ENCODE results near the gene KRTAP19-5. TPM values are rescaled to one million over a fixed set of nuclear protein-coding genes. Genes with fewer than 3 reads are reported as not detected.
"Not testable (repeated sequence)": the region's sequence is repeated elsewhere in the genome, so short reads cannot be mapped to it uniquely, and the experiment has no call there.

KRTAP19-5 gene
- not detected in 2 replicates for total RNA-seq (2014; rRNA removed; shearing (Covaris generic); ENCODE audit: low replicate concordance)

DNA sequence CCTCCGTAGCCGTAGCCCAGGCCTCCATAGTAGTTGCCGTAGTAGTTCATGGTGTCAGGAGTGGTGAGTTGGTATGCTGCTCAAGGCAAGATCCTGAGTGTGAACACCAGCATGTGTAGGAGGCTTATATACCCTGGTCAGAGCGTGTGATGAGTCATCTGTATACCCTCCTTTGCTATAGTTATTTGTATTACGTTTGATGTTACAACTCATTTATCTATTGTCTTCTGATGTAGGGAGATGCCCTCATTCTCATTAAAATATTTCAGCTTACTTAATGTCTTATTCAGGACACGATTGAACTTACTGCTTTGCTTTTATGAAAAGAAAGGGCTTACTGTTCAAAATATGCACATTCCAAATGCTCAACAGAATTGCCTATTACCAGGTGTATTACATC is at the start of gene KRTAP19-5:
TSS of gene KRTAP19-5 (minus strand) at position 101 of the 400 bp plus-strand sequence. CDS start at position 50, 51 bp downstream.
- DNase-seq, result no peak
- Histone ChIP-seq H2AFZ (ENCODE audit: low read length) (no peak within 1 kb of the TSS), H3K27ac (ENCODE audit: low read length) (no peak within 1 kb of the TSS), H3K4me3 (ENCODE audit: low read length) (no peak within 1 kb of the TSS), H3K36me3 (ENCODE audit: insufficient read depth, low read length) (no peaks in the 10 kb centered on the region), H3K9me2 (replicated peaks; ENCODE audit: insufficient read depth, low read length) (no peaks in the 10 kb centered on the region), H3K27me3 (ENCODE audit: low read length) (no peaks in the 10 kb centered on the region), H3K79me2 (ENCODE audit: low read length) (no peaks in the 10 kb centered on the region), H3K4me2 (ENCODE audit: low read depth, low read length, poor library complexity, severe bottlenecking) (no peak within 1 kb of the TSS), H3K4me1 (ENCODE audit: low read length) (no peaks in the 10 kb centered on the region), H3K9me3 (ENCODE audit: low read length) (peaks cover 5% of the 10 kb centered on the region; the same call in 1 of the 2 replicates), H3K9ac (ENCODE audit: low read length) (no peak within 1 kb of the TSS), H4K20me1 (ENCODE audit: insufficient read depth, low read depth, low read length) (no peaks in the 10 kb centered on the region)

- Histone ChIP-seq H3K36me3 (ENCODE audit: insufficient read depth, low read length) (no peaks in the 10 kb centered on the region), H3K9ac (ENCODE audit: low read length) (no peak within 1 kb of the TSS), H3K4me1 (ENCODE audit: low read length) (no peaks in the 10 kb centered on the region), H3K4me3 (ENCODE audit: low read length) (no peak within 1 kb of the TSS), H2AFZ (ENCODE audit: low read length) (no peak within 1 kb of the TSS), H3K79me2 (ENCODE audit: low read length) (no peaks in the 10 kb centered on the region), H3K9me3 (ENCODE audit: low read length) (peaks cover 9% of the 10 kb centered on the region; the same call in 1 of the 2 replicates), H3K27me3 (ENCODE audit: low read length) (no peaks in the 10 kb centered on the region), H4K20me1 (ENCODE audit: insufficient read depth, low read depth, low read length) (no peaks in the 10 kb centered on the region), H3K27ac (ENCODE audit: low read length) (no peak within 1 kb of the TSS), H3K9me2 (replicated peaks; ENCODE audit: insufficient read depth, low read length) (no peaks in the 10 kb centered on the region), H3K4me2 (ENCODE audit: low read depth, low read length, poor library complexity, severe bottlenecking) (no peak within 1 kb of the TSS)
- no peak for DNase-seq
Observed at GRCh38 chr21:30541764-30542163, 39.8 kb upstream of the KRTAP19-5 start, which contains the start of gene KRTAP19-6. Gene KRTAP19-6 (minus strand): TSS chr21:30541864. CDS start chr21:30541833, 31 bp downstream.

- Histone ChIP-seq H3K9ac (ENCODE audit: low read length) (no peak overlapping the region), H2AFZ (ENCODE audit: low read length) (no peak overlapping the region), H3K4me3 (ENCODE audit: low read length) (no peak overlapping the region), H4K20me1 (ENCODE audit: insufficient read depth, low read depth, low read length) (no peaks in the 10 kb centered on the region), H3K9me3 (ENCODE audit: low read length) (peaks cover 18% of the 10 kb centered on the region), H3K27ac (ENCODE audit: low read length) (no peak overlapping the region), H3K9me2 (replicated peaks; ENCODE audit: insufficient read depth, low read length) (no peaks in the 10 kb centered on the region), H3K27me3 (ENCODE audit: low read length) (no peaks in the 10 kb centered on the region), H3K79me2 (ENCODE audit: low read length) (no peaks in the 10 kb centered on the region), H3K4me1 (ENCODE audit: low read length) (no peaks in the 10 kb centered on the region), H3K4me2 (ENCODE audit: low read depth, low read length, poor library complexity, severe bottlenecking) (no peak overlapping the region), H3K36me3 (ENCODE audit: insufficient read depth, low read length) (no peaks in the 10 kb centered on the region)
- DNase-seq, result no peak
Observed at GRCh38 chr21:30518876-30519275, 16.9 kb upstream of the KRTAP19-5 start.

GRCh38 chr21:30515681-30516080 is 13.7 kb upstream of the KRTAP19-5 start:
- Histone ChIP-seq H3K4me3 (ENCODE audit: low read length) (no peak overlapping the region), H2AFZ (ENCODE audit: low read length) (no peak overlapping the region), H3K4me2 (ENCODE audit: low read depth, low read length, poor library complexity, severe bottlenecking) (no peak overlapping the region), H3K27me3 (ENCODE audit: low read length) (no peaks in the 10 kb centered on the region), H3K9me3 (ENCODE audit: low read length) (peaks cover 5% of the 10 kb centered on the region; the same call in 1 of the 2 replicates), H3K9me2 (replicated peaks; ENCODE audit: insufficient read depth, low read length) (no peaks in the 10 kb centered on the region), H4K20me1 (ENCODE audit: insufficient read depth, low read depth, low read length) (no peaks in the 10 kb centered on the region), H3K4me1 (ENCODE audit: low read length) (no peaks in the 10 kb centered on the region), H3K36me3 (ENCODE audit: insufficient read depth, low read length) (no peaks in the 10 kb centered on the region), H3K9ac (ENCODE audit: low read length) (no peak overlapping the region), H3K79me2 (ENCODE audit: low read length) (no peaks in the 10 kb centered on the region), H3K27ac (ENCODE audit: low read length) (no peak overlapping the region)
- no peak for DNase-seq

DNA sequence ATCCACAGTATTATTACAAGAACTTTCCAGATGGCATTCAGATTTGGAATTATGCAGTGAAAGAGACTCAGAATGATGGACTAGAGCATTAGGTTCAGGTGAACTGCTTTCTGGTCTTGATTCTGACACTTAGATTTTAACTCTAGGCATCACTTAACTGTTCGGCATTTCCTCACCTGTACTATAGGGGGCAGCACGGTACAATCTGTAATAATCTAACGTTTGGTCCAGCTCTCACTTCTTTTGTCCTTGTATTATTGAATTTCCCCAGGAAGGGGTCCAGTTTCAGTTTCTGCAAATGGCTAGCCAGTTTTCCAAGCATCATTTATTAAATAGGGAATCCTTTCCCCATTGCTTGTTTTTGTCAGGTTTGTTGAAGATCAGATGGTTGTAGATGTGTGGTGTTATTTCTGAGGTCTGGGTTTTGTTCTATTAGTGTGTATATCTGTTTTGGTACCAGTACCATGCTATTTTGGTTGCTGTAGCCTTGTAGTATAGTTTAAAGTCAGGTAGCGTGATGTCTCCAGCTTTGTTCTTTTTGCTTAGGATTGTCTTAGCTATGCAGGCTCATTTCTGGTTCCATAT is 3.8 kb upstream of the KRTAP19-5 start:
- H3K4me2 ChIP-seq (ENCODE audit: low read depth, low read length, poor library complexity, severe bottlenecking); H2AFZ ChIP-seq (ENCODE audit: low read length); H4K20me1 ChIP-seq (ENCODE audit: insufficient read depth, low read depth, low read length); H3K9ac ChIP-seq (ENCODE audit: low read length); H3K9me2 ChIP-seq (replicated peaks; ENCODE audit: insufficient read depth, low read length); H3K4me3 ChIP-seq (ENCODE audit: low read length); H3K27me3 ChIP-seq (ENCODE audit: low read length); H3K4me1 ChIP-seq (ENCODE audit: low read length); H3K9me3 ChIP-seq (ENCODE audit: low read length); H3K27ac ChIP-seq (ENCODE audit: low read length); H3K79me2 ChIP-seq (ENCODE audit: low read length); H3K36me3 ChIP-seq (ENCODE audit: insufficient read depth, low read length): not testable (repeated sequence)
- DNase-seq, result peak; percentile 53

DNA sequence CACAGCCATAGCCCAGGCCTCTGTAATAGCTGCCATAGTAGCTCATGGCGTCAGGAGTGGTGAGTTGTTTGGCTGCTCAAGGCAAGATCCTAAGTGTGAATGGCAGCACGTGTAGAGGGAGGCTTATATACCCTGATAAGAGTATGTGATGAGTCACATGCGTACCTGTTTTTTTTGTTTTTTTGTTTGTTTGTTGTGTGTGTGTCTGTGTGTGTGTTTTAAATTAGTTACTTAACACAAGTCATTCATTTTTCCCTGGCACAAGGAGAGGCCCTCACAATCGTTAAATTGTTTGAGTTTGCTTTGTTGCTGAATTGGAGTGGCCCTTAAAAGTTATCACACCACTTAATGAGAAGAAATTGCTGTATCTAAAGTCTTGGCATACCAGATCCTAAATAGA is 4.9 kb downstream of the KRTAP19-5 start, which contains the start of gene KRTAP19-4:
TSS of gene KRTAP19-4 (minus strand) at position 101 of the 400 bp plus-strand sequence. CDS start at position 46, 55 bp downstream.
- Histone ChIP-seq H3K9me3 (ENCODE audit: low read length) (peaks cover 7% of the 10 kb centered on the region; the same call in 1 of the 2 replicates), H3K4me1 (ENCODE audit: low read length) (no peaks in the 10 kb centered on the region), H3K4me2 (ENCODE audit: low read depth, low read length, poor library complexity, severe bottlenecking) (no peak within 1 kb of the TSS), H3K9ac (ENCODE audit: low read length) (no peak within 1 kb of the TSS), H2AFZ (ENCODE audit: low read length) (no peak within 1 kb of the TSS), H3K4me3 (ENCODE audit: low read length) (no peak within 1 kb of the TSS), H3K27ac (ENCODE audit: low read length) (no peak within 1 kb of the TSS), H3K79me2 (ENCODE audit: low read length) (no peaks in the 10 kb centered on the region), H3K9me2 (replicated peaks; ENCODE audit: insufficient read depth, low read length) (no peaks in the 10 kb centered on the region), H4K20me1 (ENCODE audit: insufficient read depth, low read depth, low read length) (no peaks in the 10 kb centered on the region), H3K27me3 (ENCODE audit: low read length) (no peaks in the 10 kb centered on the region), H3K36me3 (ENCODE audit: insufficient read depth, low read length) (no peaks in the 10 kb centered on the region)
- no peak for DNase-seq

DNA sequence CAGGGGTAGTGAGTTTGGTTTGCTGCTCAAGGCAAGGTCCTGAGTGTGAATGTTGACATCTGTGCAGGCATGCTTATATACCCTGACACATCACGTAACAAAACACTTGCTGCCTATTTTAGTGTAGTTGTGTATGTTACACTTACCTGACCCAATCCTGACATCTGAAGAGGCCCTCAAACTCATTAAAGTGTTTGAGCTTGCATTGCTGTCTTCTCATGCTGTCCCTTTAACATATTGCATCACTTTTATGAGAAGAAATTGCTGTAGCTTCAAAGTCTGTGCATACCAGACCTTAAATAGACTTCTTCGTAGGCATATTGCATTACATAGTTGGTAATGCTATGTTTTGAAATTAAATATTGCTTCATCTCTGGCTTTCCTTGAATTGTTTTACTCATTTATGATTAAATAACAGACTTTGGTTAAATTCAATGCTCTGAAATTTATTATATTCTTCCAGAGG is 9.9 kb downstream of the KRTAP19-5 start, which contains the start of gene KRTAP19-3:
TSS of gene KRTAP19-3 (minus strand) at position 51 of the 466 bp plus-strand sequence. CDS start 56 bp downstream, outside the sequence.
- H4K20me1 ChIP-seq (ENCODE audit: insufficient read depth, low read depth, low read length), result no peaks in the 10 kb centered on the region
- H3K79me2 ChIP-seq (ENCODE audit: low read length), result no peaks in the 10 kb centered on the region
- no peak within 1 kb of the TSS for H2AFZ ChIP-seq (ENCODE audit: low read length)
- no peaks in the 10 kb centered on the region for H3K36me3 ChIP-seq (ENCODE audit: insufficient read depth, low read length)
- peaks cover 10% of the 10 kb centered on the region for H3K9me3 ChIP-seq (ENCODE audit: low read length)
- H3K27ac ChIP-seq (ENCODE audit: low read length), result no peak within 1 kb of the TSS
- H3K4me1 ChIP-seq (ENCODE audit: low read length), result no peaks in the 10 kb centered on the region
- H3K27me3 ChIP-seq (ENCODE audit: low read length), result no peaks in the 10 kb centered on the region
- DNase-seq, result no peak
- H3K9ac ChIP-seq (ENCODE audit: low read length), result no peak within 1 kb of the TSS
- no peak within 1 kb of the TSS for H3K4me2 ChIP-seq (ENCODE audit: low read depth, low read length, poor library complexity, severe bottlenecking)
- H3K4me3 ChIP-seq (ENCODE audit: low read length), result no peak within 1 kb of the TSS
- H3K9me2 ChIP-seq (replicated peaks; ENCODE audit: insufficient read depth, low read length), result no peaks in the 10 kb centered on the region

DNA sequence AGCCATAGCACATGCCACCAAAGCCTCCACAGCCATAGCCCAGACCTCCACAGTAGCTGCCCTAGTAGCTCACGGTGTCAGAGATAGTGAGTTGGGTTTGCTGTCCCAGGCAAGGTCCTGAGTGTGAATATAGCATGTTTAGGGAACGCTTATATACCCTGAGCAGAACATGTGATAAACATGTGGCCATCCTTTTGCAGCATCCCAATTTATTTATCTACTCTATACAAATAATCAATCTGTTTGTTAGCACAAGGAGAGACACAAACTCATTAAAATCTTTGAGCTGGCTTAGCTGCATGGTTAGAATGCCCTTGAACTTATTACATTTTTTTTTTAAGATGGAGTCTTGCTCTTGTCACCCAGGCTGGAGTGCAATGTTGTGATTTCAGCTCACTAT is 14.6 kb downstream of the KRTAP19-5 start, which contains the start of gene KRTAP19-2:
TSS of gene KRTAP19-2 (minus strand) at position 101 of the 400 bp plus-strand sequence. CDS start at position 13, 88 bp downstream.
- Histone ChIP-seq H3K9me3 (ENCODE audit: low read length) (peaks cover 17% of the 10 kb centered on the region), H3K27ac (ENCODE audit: low read length) (no peak within 1 kb of the TSS)

More for the DNA sequence above, 14.6 kb downstream of the KRTAP19-5 start, which contains the start of gene KRTAP19-2:
- H3K36me3 ChIP-seq (ENCODE audit: insufficient read depth, low read length), result no peaks in the 10 kb centered on the region
- no peak within 1 kb of the TSS for H2AFZ ChIP-seq (ENCODE audit: low read length)
- no peaks in the 10 kb centered on the region for H3K9me2 ChIP-seq (replicated peaks; ENCODE audit: insufficient read depth, low read length)
- no peaks in the 10 kb centered on the region for H3K27me3 ChIP-seq (ENCODE audit: low read length)
- no peak within 1 kb of the TSS for H3K4me3 ChIP-seq (ENCODE audit: low read length)
- no peaks in the 10 kb centered on the region for H3K4me1 ChIP-seq (ENCODE audit: low read length)
- H3K4me2 ChIP-seq (ENCODE audit: low read depth, low read length, poor library complexity, severe bottlenecking), result no peak within 1 kb of the TSS
- H3K9ac ChIP-seq (ENCODE audit: low read length), result no peak within 1 kb of the TSS
- H3K79me2 ChIP-seq (ENCODE audit: low read length), result no peaks in the 10 kb centered on the region
- no peak for DNase-seq
- no peaks in the 10 kb centered on the region for H4K20me1 ChIP-seq (ENCODE audit: insufficient read depth, low read depth, low read length)
